ENCODE results near the gene FAM163A.

DNA sequence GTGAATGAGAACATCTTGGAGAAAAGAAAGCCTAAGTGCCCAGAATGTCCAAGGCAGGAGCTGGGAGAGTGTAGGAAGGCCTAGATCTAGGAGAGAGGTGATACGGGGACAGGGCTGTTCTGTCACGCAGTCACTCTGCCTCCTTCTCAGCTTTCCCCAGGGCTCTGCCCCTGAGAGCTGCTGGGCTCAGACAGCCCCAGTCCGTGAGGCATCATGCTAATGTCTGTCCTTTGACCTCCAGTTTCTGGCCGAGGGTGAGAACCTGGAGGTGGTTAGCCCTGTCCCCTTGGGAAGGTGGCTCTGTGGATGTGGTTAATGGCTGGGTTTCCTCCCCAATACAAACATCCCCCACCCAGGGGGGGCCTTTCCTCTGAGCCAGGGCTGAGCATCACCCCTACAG lies 63.2 kb downstream of the FAM163A start:
- TF ChIP-seq GATA3 (IDR thresholded peaks at IDR 0.05; ENCODE audit: low read depth, low read length) = no peak
- TF ChIP-seq GATA2 (IDR thresholded peaks at IDR 0.05; ENCODE audit: low read depth, low read length) = no peak

Measured in SH-SY5Y (cell line).